ENCODE measurements around the gene SNX5. TPM values are rescaled to one million over a fixed set of nuclear protein-coding genes. Genes with fewer than 3 reads are reported as not detected.
A peak's percentile ranks its signal among the peaks of the same experiment; 100 is the strongest.

The SNX5 gene
- total RNA-seq, 1 donor from 2014 or later: 159 TPM

GRCh38 chr20:17895641-17896171 lies 72.9 kb downstream of the SNX5 start:
- Histone ChIP-seq H3K27me3 (no peaks in the 10 kb centered on the region), H3K27ac (peak overlapping the region; percentile 86), H3K36me3 (no peaks in the 10 kb centered on the region), H3K4me1 (peaks cover 5% of the 10 kb centered on the region), H3K4me3 (peak overlapping the region; percentile 38 to 49), H3K9me3 (no peaks in the 10 kb centered on the region)
- intact Hi-C loops (cut with DNase I): loop anchor here (5.0 to 10.0 kb wide), 2 partner anchors 213 to 361 kb away; partner anchors contain the start of genes BFSP1 and RRBP1
- TF ChIP-seq POLR2AphosphoS5 (IDR thresholded peaks at IDR 0.05; ENCODE audit: insufficient read depth in 1 of 2, low read depth in 1 of 2) (peak in 1 of 2 donors; percentile 58), CTCF (IDR thresholded peaks at IDR 0.05) (no peak)
- no peak for DNase-seq (ENCODE audit: extremely low spot score in 2 of 2)

GRCh38 chr20:17893445-17893844 lies 75.1 kb downstream of the SNX5 start:
- peaks cover 5% of the 10 kb centered on the region for H3K4me1 ChIP-seq
- H3K27ac ChIP-seq: no peak overlapping the region
- H3K36me3 ChIP-seq: no peaks in the 10 kb centered on the region
- no peaks in the 10 kb centered on the region for H3K27me3 ChIP-seq
- H3K4me3 ChIP-seq: no peak overlapping the region
- no peak for DNase-seq (ENCODE audit: extremely low spot score in 2 of 2)
- TF ChIP-seq POLR2A (IDR thresholded peaks at IDR 0.05) (no peak), POLR2AphosphoS5 (IDR thresholded peaks at IDR 0.05; ENCODE audit: insufficient read depth in 1 of 2, low read depth in 1 of 2) (no peak), CTCF (IDR thresholded peaks at IDR 0.05) (no peak)
- H3K9me3 ChIP-seq: no peaks in the 10 kb centered on the region
- intact Hi-C loops (cut with DNase I): loop anchor here (10.0 kb wide), 1 partner anchor 359 kb away; the partner anchor contains the start of gene BFSP1

GRCh38 chr20:17892189-17892938 lies 76.2 kb downstream of the SNX5 start:
- no peaks in the 10 kb centered on the region for H3K36me3 ChIP-seq
- H3K27me3 ChIP-seq: no peaks in the 10 kb centered on the region
- TF ChIP-seq CTCF (IDR thresholded peaks at IDR 0.05): no peak
- no peak for TF ChIP-seq POLR2AphosphoS5 (IDR thresholded peaks at IDR 0.05; ENCODE audit: insufficient read depth in 1 of 2, low read depth in 1 of 2)
- no peak for TF ChIP-seq POLR2A (IDR thresholded peaks at IDR 0.05)
- intact Hi-C loops (cut with DNase I): loop anchor here (10.0 kb wide), 1 partner anchor 358 kb away; the partner anchor contains the start of gene BFSP1
- H3K9me3 ChIP-seq: no peaks in the 10 kb centered on the region
- peaks cover 5% of the 10 kb centered on the region for H3K4me1 ChIP-seq
- no peak overlapping the region for H3K27ac ChIP-seq
- no peak for DNase-seq (ENCODE audit: extremely low spot score in 2 of 2)
- no peak overlapping the region for H3K4me3 ChIP-seq

Small RNA genes lying within 50 kb of the gene (small RNA-seq; reads per million reads assigned to genes)
- gene RNU6-192P (not detected), gene SNORD17 (825 reads per million, percentile 99 among the genes with 10 or more reads in this experiment)

Other genes starting within 250 kb of the SNX5 start
- gene MGME1, start 224 bp upstream of the SNX5 start, total RNA-seq: 8.6 TPM
- 9.3 TPM for gene OVOL2, start 89.1 kb upstream of the SNX5 start, total RNA-seq
- 11.5 TPM for gene KAT14, start 169.1 kb upstream of the SNX5 start, total RNA-seq
- 6.1 TPM for gene PET117, start 169.1 kb upstream of the SNX5 start, total RNA-seq